HepG2 (cell line): ENCODE measurements around the gene CD68. TPM values are rescaled to one million over a fixed set of nuclear protein-coding genes. Genes with fewer than 3 reads are reported as not detected.
A peak's percentile ranks its signal among the peaks of the same experiment; 100 is the strongest.

ENCODE experiments used
- BCL6 ChIP-seq: IDR thresholded peaks from 2 replicates; pipeline ENCODE4 v1.6.1; 2016; ENCODE audit warnings: missing genetic modification reagents, missing compliant biosample characterization
- CAMTA2 ChIP-seq: sonication (generic); formaldehyde crosslinking; IDR thresholded peaks from 2 replicates; pipeline ENCODE4 v1.4.0; 2020; ENCODE audit warnings: mild to moderate bottlenecking, missing genetic modification reagents, borderline replicate concordance
- CREB1 ChIP-seq, 2 experiments: fragments of 450-650 bp in 1 of 2; IDR thresholded peaks; 2 replicates each; pipeline ENCODE4 v1.6.1; 2016 to 2017; ENCODE audit warnings: control low read depth in 1 of 2, mild to moderate bottlenecking in 1 of 2, missing compliant biosample characterization in 1 of 2, missing genetic modification characterization in 1 of 2
- ETV5 ChIP-seq: IDR thresholded peaks from 2 replicates; pipeline ENCODE4 v1.6.1; 2018; ENCODE audit warnings: missing biosample characterization, missing genetic modification reagents, inconsistent platforms, borderline replicate concordance
- FOXA3 ChIP-seq: IDR thresholded peaks from 2 replicates; pipeline ENCODE4 v1.6.1; 2016; ENCODE audit warnings: missing genetic modification reagents, missing compliant biosample characterization
- ISX ChIP-seq: sonication (generic); formaldehyde crosslinking; conservative IDR thresholded peaks from 2 replicates; pipeline ENCODE4 v1.5.0; 2020; ENCODE audit warnings: missing genetic modification reagents
- LBX2 ChIP-seq: sonication (generic); formaldehyde crosslinking; IDR thresholded peaks from 2 replicates; pipeline ENCODE4 v1.5.0; 2020; ENCODE audit warnings: missing genetic modification reagents, mild to moderate bottlenecking, borderline replicate concordance
- MYPOP ChIP-seq: sonication (generic); formaldehyde crosslinking; IDR thresholded peaks from 2 replicates; pipeline ENCODE4 v1.8.1; 2023; ENCODE audit warnings: mild to moderate bottlenecking, moderate library complexity, missing genetic modification reagents
- NAIF1 ChIP-seq: sonication (generic); formaldehyde crosslinking; IDR thresholded peaks from 2 replicates; pipeline ENCODE4 v1.5.0; 2020; ENCODE audit warnings: mild to moderate bottlenecking, missing genetic modification reagents, borderline replicate concordance
- NFE2L2 ChIP-seq: fragments of 150-350 bp; IDR thresholded peaks from 2 replicates; pipeline ENCODE4 v1.6.1; 2014; ENCODE audit warnings: low read length
- ONECUT2 ChIP-seq: sonication (generic); formaldehyde crosslinking; IDR thresholded peaks from 2 replicates; pipeline ENCODE4 v1.4.0; 2020; ENCODE audit warnings: missing genetic modification reagents
- PHF8 ChIP-seq: sonication (generic); formaldehyde crosslinking; IDR thresholded peaks from 2 replicates; pipeline ENCODE4 v1.5.0; 2020; ENCODE audit warnings: missing genetic modification reagents
- PLSCR1 ChIP-seq: sonication (generic); formaldehyde crosslinking; IDR thresholded peaks from 2 replicates; pipeline ENCODE4 v1.5.0; 2020; ENCODE audit warnings: missing genetic modification reagents, mild to moderate bottlenecking, borderline replicate concordance
- SCMH1 ChIP-seq: sonication (generic); formaldehyde crosslinking; IDR thresholded peaks from 2 replicates; pipeline ENCODE4 v1.9.0; 2021; ENCODE audit warnings: missing genetic modification reagents, mild to moderate bottlenecking, borderline replicate concordance
- SMAD3 ChIP-seq: sonication (generic); formaldehyde crosslinking; IDR thresholded peaks from 2 replicates; pipeline ENCODE4 v1.4.0; 2020; ENCODE audit warnings: missing genetic modification reagents
- SMARCE1 ChIP-seq: fragments of 450-650 bp; IDR thresholded peaks from 2 replicates; pipeline ENCODE4 v1.6.1; 2017; ENCODE audit warnings: borderline replicate concordance
- ZKSCAN5 ChIP-seq: sonication (generic); formaldehyde crosslinking; IDR thresholded peaks from 2 replicates; pipeline ENCODE4 v1.5.1; 2020; ENCODE audit warnings: mild to moderate bottlenecking, missing genetic modification reagents
- ZNF20 ChIP-seq: sonication (generic); formaldehyde crosslinking; IDR thresholded peaks from 2 replicates; pipeline ENCODE4 v1.4.0; 2020; ENCODE audit warnings: mild to moderate bottlenecking, moderate library complexity, missing genetic modification reagents
- ZNF335 ChIP-seq: sonication (generic); formaldehyde crosslinking; IDR thresholded peaks from 2 replicates; pipeline ENCODE4 v1.4.0; 2020; ENCODE audit warnings: missing genetic modification reagents
- ZNF337 ChIP-seq: sonication (generic); formaldehyde crosslinking; IDR thresholded peaks from 2 replicates; pipeline ENCODE4 v1.5.1; 2020; ENCODE audit warnings: missing genetic modification reagents, low read depth, mild to moderate bottlenecking, borderline replicate concordance
- ZNF451 ChIP-seq: sonication (generic); formaldehyde crosslinking; IDR thresholded peaks from 2 replicates; pipeline ENCODE4 v1.5.0; 2020; ENCODE audit warnings: mild to moderate bottlenecking, missing genetic modification reagents
- ZNF510 ChIP-seq: sonication (generic); formaldehyde crosslinking; IDR thresholded peaks from 2 replicates; pipeline ENCODE4 v1.4.0; 2020; ENCODE audit warnings: low read depth, mild to moderate bottlenecking, missing genetic modification reagents
- ZNF619 ChIP-seq: sonication (generic); formaldehyde crosslinking; IDR thresholded peaks from 2 replicates; pipeline ENCODE4 v1.4.0; 2020; ENCODE audit warnings: mild to moderate bottlenecking, missing genetic modification reagents
- ZNF652 ChIP-seq: IDR thresholded peaks from 2 replicates; pipeline ENCODE4 v1.6.1; 2016; ENCODE audit warnings: low read depth, borderline replicate concordance
- ZNF709 ChIP-seq: sonication (generic); formaldehyde crosslinking; IDR thresholded peaks from 2 replicates; pipeline ENCODE4 v1.5.0; 2020; ENCODE audit warnings: mild to moderate bottlenecking, missing genetic modification reagents
- ZSCAN12 ChIP-seq: sonication (generic); formaldehyde crosslinking; IDR thresholded peaks from 2 replicates; pipeline ENCODE4 v1.9.0; 2021; ENCODE audit warnings: mild to moderate bottlenecking, missing genetic modification reagents
- polyA plus RNA-seq, 8 experiments: library from polyadenylated mRNA; depleted of rRNA in 3 of 8; stranded (reverse) in 7 of 8; unstranded in 1 of 8; fragments of >200 nt; fragmentation: Illumina TruSeq in 4 of 8; extraction: Trizol in 4 of 8; gene quantifications; 2 replicates each; pipeline versions ENCODE4 v1.2.1 to v1.2.3, GENCODE V29; 2011 to 2016; ENCODE audit warnings: low read depth in 4 of 8, missing spikeins in 1 of 8, mixed read lengths in 1 of 8; ENCODE audit not compliant: insufficient read depth in 1 of 8
- total RNA-seq, 5 experiments: library from RNA; depleted of rRNA; stranded (reverse); fragments of >200 nt; fragmentation: Illumina TruSeq; extraction: Trizol; gene quantifications; 2 replicates each; pipeline ENCODE4 v1.2.3, GENCODE V29; 2016; ENCODE audit warnings: low read depth in 1 of 5
- TF ChIP-seq, protein P1 (sequence below): IDR thresholded peaks from 2 replicates; pipeline ENCODE4 v1.6.1; 2012; ENCODE audit warnings: low read depth, low read length, improper control_type of control experiment

Gene CD68
- total and polyA plus RNA-seq, 2 of the 13 experiments (the other 11 are each of a cell fraction or from before 2014, with no cell fraction given), result 10.3 to 104 TPM

- TF ChIP-seq BCL6 (CRISPR knock-in tag) (peak; percentile 71), PLSCR1 (CRISPR knock-in tag) (no peak), CAMTA2 (CRISPR knock-in tag) (no peak), SMARCE1 (no peak), ZNF709 (peak; percentile 88; the same call in 1 of the 2 replicates), ZNF652 (CRISPR knock-in tag) (no peak), ZNF335 (no peak; the same call in 1 of the 2 replicates), ZKSCAN5 (CRISPR knock-in tag) (peak; percentile 99), LBX2 (CRISPR knock-in tag) (no peak), ONECUT2 (no peak), SMAD3 (CRISPR knock-in tag) (peak; percentile 71; the same call in 1 of the 2 replicates), ZNF451 (peak; percentile 87; the same call in 1 of the 2 replicates), NAIF1 (CRISPR knock-in tag) (no peak), ZNF619 (no peak), NFE2L2 (no peak), ZNF510 (CRISPR knock-in tag) (no peak), ISX (CRISPR knock-in tag) (0 out of 2 replicates have a peak, but pooled peaks have one; percentile 37), SCMH1 (CRISPR knock-in tag) (no peak), CREB1 (IDR thresholded peaks at IDR 0.05) (no peak), CREB1 (CRISPR knock-in tag; IDR thresholded peaks at IDR 0.05) (peak; percentile 54; the same call in 1 of the 2 replicates), PHF8 (CRISPR knock-in tag) (peak; percentile 18; the same call in 1 of the 2 replicates), ZSCAN12 (CRISPR knock-in tag) (peak; percentile 78; the same call in 1 of the 2 replicates), ZNF20 (CRISPR knock-in tag) (no peak), FOXA3 (CRISPR knock-in tag) (peak; percentile 78), ETV5 (peak; percentile 82), MYPOP (CRISPR knock-in tag) (peak; percentile 75), ZNF337 (CRISPR knock-in tag) (no peak)
- TF ChIP-seq, protein P1, sequence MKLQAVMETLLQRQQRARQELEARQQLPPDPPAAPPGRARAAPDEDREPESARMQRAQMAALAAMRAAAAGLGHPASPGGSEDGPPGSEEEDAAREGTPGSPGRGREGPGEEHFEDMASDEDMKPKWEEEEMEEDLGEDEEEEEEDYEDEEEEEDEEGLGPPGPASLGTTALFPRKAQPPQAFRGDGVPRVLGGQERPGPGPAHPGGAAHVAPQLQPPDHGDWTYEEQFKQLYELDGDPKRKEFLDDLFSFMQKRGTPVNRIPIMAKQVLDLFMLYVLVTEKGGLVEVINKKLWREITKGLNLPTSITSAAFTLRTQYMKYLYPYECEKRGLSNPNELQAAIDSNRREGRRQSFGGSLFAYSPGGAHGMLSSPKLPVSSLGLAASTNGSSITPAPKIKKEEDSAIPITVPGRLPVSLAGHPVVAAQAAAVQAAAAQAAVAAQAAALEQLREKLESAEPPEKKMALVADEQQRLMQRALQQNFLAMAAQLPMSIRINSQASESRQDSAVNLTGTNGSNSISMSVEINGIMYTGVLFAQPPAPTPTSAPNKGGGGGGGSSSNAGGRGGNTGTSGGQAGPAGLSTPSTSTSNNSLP, result peak; percentile 78; the same call in 1 of the 2 replicates
These were observed at the start of gene CD68 (continued) for GRCh38 chr17:7579001-7579833.
